GM19452 (cell line): ENCODE results near the gene HECW1.

ENCODE experiments used
- ATAC-seq: cut with Tn5 transposase; IDR thresholded peaks from one replicate; pipeline ENCODE4 v1.9.1; 2021; ENCODE audit not compliant: unreplicated experiment

The HECW1 gene

GRCh38 chr7:43142703-43143102 is 30.3 kb downstream of the HECW1 start:
- ATAC-seq, result no peak

- no peak for ATAC-seq
These were observed 31.6 kb downstream of the HECW1 start for GRCh38 chr7:43143918-43144589.

- no peak for ATAC-seq
These were observed 35.8 kb downstream of the HECW1 start for GRCh38 chr7:43148161-43148731.

GRCh38 chr7:43151076-43151475 is 38.6 kb downstream of the HECW1 start:
- ATAC-seq, result no peak

DNA sequence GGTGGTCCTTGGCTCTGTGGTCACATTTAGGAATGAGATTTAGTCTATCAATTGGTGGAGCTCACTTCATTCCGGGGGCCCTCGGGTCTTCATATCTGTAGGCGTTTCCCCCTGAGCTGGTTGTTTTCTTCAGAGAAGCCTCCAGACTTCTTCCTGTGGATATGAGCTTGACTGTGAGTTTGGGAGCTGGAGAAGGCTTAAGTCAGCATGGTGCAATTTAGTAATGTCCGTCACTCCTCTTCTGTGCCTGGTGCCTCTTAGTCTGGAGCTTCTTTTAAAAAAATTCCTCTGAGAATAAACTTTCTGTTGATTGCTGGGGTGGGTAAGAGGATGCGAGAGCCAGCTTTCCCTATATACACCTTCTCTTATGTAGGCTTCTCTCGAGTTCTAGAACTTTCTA is 40.2 kb downstream of the HECW1 start:
- no peak for ATAC-seq

DNA sequence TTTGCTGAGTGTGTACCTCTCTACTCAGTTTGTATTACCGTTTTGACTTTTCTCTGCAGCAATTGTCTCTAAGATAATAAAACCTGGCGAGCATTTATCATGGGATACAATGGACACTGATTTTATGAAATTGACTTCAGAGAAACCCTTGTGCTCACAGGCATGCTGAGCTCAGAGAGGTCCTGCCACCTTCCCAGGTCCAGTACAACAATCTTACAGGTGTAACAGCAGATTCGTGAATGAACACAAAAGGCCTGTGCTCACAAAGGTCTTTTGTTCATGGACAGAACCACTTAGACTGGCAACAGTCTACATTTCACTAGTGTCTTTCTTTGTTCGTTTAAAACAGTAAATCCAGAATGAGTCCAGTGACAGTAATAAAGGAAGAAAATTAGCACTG is 43.2 kb downstream of the HECW1 start:
- no peak for ATAC-seq

- ATAC-seq, result no peak
These were observed 51.4 kb downstream of the HECW1 start for GRCh38 chr7:43163885-43164284.

GRCh38 chr7:43164757-43165156 is 52.3 kb downstream of the HECW1 start:
- peak; percentile 80 for ATAC-seq

DNA sequence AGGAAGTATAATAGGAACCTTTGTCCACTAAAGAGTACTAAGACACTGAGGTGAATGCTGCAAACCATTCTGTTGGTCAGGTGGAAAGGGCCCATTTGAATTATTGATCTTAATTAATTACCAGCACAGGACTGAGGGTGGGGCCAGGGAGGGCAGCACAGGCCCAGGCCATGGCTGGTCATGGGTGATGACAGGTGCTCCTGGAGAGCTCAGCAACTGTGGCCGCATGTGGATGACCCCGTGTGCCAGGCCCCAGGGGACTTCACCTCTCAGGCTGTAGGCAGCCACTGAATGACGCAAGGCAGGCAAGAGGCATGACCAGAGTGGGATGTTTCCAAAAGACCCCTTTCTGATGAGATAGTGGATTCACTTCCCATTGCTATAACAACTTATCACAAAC is 54.2 kb downstream of the HECW1 start:
- no peak for ATAC-seq

DNA sequence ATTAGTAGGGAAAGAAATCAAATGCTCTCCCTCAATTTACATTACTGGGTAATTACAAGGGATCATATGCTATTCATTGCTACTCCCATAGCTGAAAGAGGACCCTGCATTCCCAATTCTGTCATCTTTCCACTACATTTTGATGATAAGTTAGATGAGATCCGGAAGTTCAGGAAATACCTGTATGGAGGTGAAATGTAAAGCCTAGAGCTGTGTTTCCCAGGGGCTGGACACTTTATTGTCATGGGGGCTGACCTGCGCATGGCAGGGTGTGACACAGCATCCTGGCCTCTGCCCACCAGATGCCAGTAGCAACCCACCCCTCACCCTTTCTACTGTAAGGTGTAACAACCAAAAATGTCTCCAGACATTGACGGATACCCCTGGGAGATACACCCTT is 56.6 kb downstream of the HECW1 start:
- ATAC-seq, result no peak

GRCh38 chr7:43170571-43170970 is 58.1 kb downstream of the HECW1 start:
- no peak for ATAC-seq

- no peak for ATAC-seq
These were observed 63.2 kb downstream of the HECW1 start for GRCh38 chr7:43175570-43176200.

DNA sequence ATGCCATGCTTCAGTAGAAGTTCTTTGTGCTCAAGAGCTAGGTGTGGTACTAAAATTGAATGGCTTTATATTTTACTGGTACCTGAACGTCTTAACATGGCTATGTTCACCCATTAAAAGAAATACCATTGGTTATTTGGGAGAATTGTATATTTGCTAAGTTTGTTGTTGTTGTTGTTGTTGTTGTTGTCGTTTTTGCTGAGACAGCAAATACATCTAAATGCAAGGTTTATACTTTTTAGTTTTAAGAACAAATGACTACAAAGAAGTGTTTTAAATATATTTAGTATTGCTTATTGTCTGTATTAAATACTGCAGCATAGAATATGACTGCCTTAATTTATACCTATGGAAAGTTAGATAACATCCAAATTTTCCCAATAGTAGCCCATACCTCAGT is 66.9 kb downstream of the HECW1 start:
- ATAC-seq, result no peak

DNA sequence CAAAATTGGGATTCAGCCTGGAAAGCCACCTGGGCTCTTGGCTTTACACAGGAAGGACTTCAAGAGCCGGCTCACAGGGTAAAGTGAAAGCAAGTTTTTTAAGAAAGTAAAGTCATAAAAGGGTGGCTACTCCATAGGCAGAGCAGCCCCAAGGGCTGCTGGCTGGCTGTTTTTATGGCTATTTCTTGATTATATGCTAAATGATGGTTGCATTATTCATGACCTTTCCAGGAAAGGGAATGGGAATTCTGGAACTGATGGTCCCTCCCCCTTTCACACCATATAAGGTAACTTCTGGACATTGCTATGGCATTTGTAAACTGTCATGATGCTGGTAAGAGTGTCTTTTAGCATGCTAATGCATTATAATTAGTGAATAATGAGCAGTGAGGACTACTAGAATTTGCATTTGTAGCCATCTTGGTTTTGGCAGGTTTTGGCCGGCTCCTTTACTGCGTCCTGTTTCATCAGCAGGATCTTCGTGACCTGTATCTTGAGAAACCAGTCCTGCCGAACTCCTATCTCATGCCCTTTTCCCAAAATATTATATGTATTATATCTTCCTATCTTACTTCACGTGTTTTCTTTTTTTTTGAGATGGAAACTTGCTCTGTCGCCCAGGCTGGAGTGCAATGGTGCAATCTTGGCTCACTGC is 80.5 kb downstream of the HECW1 start:
- no peak for ATAC-seq

DNA sequence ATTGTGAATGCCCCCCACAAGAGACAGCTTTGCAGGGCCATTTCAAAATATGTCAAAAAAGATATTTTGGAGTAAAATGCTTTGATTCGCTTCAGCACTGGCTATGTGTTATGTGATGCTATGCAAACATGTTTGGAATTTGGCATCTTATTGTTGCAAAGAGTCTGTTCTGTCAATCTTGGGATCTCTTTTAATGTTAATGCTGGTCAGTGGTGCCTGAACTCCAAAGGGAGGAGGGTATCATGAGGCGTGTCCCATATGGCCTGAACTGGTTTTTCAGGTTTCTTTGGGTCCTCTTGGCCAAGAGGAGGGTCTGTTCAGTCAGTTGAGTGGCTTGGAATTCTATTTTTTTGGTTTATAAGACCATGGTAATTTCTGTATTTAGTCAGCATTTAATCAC is 81.4 kb downstream of the HECW1 start:
- no peak for ATAC-seq

GRCh38 chr7:43195256-43195655 is 82.8 kb downstream of the HECW1 start:
- ATAC-seq, result no peak

DNA sequence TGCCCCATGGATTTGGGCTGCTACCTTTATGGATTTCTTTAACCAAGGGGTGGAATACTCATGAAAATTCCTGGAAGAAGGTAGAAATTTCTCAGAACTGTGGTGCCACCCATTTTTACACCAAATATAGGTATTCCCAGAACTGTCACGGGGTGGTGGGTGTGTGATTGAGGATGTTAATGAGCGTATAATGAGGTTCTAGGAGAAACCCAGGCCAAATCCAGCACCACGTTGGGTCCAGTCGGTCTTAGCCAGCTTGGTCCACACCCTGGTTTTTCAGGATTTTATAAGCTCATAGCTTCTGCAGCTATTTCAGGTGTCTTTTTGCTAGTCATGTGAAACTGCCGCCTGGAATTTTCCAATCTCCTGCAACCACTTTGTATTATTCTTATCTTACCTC is 83.3 kb downstream of the HECW1 start:
- ATAC-seq, result no peak

GRCh38 chr7:43196379-43196778 is 83.9 kb downstream of the HECW1 start:
- no peak for ATAC-seq

DNA sequence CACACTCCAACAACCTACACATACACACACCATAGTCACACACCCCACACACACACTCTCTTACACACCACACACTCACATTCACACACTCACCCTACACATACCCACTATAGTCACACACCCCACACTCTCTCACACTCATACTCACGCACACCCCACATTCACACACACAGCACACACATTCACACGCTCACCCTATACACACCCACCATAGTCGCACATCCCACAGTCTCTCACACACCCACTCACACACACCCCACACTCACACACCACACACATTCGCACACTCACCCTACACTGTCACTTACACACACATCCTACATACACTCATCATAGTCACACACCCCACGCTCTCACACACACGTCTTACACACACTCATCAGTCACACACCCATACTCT is 85.6 kb downstream of the HECW1 start:
- ATAC-seq, result no peak

GRCh38 chr7:43198599-43199090 is 86.2 kb downstream of the HECW1 start:
- ATAC-seq, result no peak

GRCh38 chr7:43199371-43200160 is 87.1 kb downstream of the HECW1 start:
- ATAC-seq, result no peak
